NCI-H2196 treated with DMSO at 0.1 percent for 48 hours (cell line): ENCODE data around the gene ERFE.
A peak's percentile ranks its signal among the peaks of the same experiment; 100 is the strongest.

Experiments
- DNase-seq: peaks from one replicate; lab custom pipeline; 2025; ENCODE audit not compliant: unreplicated experiment; lab: John Stamatoyannopoulos, UW

ERFE gene

GRCh38 chr2:238155051-238155760 lies 3.6 kb upstream of the ERFE start:
- no peak for DNase-seq

DNA sequence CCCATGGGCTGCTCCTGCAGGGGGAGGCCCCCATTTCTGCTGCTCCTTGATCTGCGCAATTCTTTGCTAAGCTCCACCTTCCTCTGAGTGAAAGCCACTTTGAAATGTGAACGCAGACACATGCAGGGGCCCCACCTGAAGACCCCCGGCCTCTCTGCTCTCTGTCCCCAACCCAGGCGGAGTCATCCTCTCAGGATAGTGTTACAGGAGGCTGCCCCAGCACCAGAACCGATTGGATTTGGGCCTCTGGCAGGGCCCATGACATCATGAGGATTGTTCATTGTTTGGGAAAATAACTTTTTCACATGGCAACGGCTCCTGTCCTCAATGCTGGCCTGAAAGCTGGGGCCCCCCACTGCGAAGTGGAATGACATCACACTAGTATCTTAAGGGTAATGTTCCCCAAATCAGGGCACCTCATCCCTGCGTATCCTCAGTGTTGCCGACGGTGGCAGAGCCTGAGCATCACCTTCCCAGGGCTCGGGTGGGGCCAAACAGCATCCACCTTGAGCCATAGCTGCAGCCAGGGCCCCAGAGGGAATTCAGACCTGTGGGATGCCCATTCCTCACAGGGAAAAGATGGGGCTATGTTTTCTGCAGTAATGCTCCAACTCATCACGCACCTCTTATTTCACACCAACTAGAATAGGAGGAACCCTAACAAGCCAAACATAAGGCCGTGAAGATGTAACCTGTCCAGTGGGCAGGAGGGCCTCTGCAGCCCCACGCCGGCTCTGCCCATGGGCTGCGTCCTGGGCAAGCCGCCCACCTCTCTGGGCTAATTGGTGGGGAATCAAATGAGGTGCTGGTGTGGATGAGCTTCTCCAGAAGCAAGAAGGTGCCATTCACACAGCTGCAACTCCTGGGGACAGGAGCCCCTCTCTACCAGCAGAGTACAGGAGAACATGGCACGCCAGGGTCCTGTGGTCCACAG lies 2.7 kb upstream of the ERFE start:
- no peak for DNase-seq

DNA sequence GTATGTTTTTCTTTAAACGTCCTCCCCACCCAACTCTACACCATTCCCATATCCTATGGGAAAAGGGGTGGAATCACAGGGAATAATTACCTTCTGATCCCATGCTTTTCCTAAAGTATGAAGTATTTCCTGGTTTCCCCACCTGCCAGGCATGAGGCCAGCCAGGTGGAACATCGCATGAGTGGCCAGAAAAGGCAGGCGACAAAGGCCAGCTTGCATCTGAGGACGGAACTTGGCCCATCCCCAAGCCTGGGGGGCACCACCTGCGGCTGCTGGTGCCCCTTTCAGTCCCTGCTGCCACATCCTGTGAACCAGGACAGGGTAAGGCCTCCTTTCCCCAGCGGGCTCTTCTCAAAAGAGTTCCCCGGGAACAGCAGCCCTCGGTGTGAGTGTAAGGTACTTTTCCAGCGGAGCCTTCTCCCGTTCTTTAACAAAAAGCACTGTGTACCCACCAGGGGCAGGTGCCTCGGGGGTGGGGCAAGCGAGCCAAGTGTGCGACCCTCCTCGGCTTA lies 1.2 kb upstream of the ERFE start:
- DNase-seq = peak; percentile 56

DNA sequence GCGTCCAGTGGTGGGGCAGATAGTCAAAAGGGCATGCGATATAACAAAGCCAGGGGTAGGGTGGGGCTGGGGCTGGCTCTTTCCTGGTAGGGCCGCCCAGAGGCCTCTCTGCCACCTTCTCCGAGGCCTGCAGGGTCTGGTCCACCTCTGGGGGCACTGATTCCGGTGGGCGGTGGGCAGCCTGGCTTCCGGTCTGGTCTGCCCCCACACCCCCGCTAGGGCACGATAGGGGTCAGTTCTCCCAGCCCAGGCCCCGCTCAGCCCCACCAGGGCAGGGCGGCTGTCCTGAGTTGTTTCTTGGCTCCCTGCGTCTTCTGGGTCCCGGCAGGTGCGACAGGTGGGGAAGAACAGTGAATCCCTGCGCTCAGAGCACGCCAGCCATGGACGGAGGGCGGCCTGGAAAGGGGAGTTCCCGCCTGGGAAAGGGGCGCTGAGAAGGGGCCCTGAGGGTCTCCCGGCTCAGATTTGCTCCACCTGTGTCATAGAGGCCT lies 707 bp upstream of the ERFE start:
- DNase-seq = peak; percentile 56

DNA sequence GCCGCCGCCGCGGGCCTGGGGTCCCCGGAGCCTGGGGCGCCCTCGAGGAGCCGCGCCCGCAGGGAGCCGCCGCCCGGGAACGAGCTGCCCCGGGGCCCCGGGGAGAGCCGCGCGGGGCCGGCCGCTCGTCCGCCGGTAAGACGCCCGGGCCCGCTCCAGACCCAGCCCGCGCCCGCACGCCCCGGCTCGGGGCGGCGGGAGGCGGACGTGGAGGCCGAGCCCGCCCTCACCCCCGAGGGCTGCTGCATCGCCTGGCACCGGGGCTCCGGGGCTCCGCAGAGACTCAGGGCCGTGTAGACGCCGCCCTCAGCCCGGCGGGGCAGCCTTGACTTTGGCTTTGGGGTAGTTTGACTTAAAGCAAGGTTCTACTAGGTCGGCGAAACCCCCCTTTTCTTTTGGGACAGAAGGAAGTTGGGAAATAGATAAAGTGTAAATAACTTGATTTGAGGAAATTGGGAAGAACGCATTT lies 335 bp downstream of the ERFE start:
- DNase-seq = no peak

DNA sequence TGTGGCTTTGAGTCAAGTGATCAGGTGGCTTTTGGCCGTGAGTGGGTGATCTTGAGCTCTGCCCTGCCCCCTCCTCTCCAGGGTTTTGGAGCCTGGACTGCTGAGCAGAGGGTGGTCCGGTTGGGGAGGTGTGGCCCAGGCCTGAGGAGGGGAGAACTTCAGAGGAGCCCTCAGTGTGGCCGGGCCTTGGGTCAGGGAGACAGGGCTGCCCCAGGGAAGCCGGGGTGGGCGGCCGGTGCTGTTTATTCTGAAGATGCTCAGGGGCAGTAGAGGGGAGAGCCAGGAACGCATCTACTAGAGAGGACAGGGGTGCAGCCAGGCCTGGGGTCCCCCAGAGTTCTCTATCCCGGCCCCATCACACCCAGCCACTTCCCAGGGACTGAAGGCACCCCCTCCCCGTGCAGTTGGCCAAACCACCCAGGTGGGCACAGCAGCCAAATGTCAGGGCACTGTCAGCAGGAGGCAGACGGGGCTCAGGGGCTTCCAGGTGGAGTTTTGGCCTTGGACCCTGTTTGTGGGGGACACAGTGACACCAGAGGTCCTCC lies 963 bp downstream of the ERFE start:
- no peak for DNase-seq

DNA sequence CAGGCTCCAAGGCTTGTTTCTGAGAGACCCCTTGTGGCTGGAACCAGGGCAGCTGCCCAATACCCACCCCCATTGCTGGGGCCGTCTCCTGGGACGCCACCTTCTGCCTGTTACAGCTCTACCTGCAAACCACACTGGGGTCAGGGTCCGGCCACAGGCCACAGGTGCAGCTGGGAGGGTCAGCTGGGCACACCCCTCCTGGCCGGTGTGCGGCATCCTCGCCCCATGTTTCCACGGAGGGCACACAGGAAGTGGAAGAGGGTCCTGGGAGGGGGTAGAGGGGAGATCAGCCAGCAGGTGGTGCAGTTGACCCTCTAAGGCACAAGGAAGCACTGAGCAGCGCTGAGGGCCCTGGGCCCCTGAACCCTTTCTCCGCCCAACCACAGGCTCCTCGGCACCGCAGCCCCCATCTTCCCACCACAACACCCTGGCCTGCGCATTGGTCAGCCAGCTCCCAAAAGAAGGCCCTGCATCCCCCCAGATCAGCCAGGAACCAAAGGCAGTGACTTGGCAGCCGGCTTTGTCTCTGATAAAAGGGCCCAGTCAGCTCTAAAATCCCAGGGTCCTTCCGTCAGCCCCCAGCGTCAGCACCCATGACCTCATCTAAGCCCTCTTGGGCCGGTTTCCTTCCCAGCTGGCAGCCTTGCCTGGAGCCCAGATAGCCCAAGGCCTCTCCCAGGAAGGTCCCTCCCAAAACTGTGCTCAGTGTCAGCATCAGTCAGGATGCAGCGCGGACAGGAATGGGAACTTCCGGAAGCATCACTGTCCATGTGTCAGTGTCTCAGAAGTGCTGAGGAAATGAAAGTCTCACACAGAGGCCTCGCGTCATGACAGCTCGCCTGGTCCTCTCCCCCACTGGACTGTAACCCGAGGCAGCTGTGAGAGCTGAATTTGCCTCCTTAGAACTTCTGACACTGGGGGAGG lies 1.7 kb downstream of the ERFE start:
- DNase-seq = no peak

DNA sequence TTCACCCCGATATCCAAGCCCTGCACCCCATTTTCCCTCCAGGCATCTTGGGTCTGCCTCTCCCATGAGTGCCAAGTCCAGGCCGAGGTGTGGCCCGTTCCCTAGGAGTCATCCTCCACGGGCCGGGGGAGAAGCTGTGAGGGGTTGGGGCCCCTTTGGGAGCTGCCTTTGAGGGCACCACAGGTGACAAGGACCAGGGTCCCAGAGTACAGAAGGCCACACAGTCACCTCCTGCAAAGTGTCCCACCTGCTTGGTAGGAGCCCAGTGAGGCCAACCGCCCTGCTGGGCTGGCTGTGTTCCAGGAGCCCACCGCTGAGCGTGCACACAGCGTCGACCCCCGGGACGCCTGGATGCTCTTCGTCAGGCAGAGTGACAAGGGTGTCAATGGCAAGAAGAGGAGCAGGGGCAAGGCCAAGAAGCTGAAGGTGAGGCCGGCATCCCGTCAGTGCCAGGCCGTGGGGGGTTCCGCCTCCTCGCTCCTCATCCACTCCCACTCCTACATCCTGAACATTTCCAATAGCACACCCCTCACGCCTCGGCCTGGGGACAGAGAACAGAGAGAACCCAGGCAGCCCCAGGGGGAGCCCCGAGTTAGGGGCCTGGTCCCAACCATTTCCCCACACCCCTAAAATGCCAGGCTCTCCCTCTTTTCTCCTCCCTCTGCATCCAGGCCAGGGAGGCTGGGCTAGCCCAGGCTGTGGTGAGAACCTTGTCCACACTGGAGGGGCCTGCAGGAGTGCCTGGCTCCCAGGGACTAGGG lies 2.7 kb downstream of the ERFE start:
- DNase-seq = no peak

DNA sequence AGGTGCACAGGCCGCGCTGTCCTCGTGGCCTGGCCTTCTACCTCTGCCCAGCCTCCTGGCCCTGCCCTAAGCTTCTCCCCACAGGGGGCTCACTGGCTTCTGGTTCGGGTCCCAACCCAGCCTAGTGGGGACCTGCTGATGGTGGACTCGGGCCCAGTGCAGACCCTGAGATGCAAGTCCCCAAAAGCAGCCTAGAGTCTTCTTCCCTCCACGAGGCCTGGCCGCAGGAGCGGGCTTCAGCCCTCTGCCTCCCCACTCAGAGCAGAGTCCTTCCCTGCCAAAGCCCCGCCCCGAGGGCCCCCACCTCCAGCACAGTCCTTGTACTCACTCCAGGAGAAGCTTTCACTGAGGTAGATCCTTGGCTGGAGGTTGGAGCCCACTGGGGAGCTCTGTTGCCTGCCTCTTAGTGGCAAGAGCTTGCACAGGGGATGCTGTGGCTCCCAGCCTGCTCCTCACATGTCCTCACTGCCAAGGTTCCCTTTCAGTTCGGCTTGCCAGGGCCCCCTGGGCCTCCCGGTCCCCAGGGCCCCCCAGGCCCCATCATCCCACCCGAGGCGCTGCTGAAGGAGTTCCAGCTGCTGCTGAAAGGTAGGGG lies 3.6 kb downstream of the ERFE start:
- no peak for DNase-seq

- no peak for DNase-seq
Observed at GRCh38 chr2:238162846-238163441, 4.2 kb downstream of the ERFE start.

DNA sequence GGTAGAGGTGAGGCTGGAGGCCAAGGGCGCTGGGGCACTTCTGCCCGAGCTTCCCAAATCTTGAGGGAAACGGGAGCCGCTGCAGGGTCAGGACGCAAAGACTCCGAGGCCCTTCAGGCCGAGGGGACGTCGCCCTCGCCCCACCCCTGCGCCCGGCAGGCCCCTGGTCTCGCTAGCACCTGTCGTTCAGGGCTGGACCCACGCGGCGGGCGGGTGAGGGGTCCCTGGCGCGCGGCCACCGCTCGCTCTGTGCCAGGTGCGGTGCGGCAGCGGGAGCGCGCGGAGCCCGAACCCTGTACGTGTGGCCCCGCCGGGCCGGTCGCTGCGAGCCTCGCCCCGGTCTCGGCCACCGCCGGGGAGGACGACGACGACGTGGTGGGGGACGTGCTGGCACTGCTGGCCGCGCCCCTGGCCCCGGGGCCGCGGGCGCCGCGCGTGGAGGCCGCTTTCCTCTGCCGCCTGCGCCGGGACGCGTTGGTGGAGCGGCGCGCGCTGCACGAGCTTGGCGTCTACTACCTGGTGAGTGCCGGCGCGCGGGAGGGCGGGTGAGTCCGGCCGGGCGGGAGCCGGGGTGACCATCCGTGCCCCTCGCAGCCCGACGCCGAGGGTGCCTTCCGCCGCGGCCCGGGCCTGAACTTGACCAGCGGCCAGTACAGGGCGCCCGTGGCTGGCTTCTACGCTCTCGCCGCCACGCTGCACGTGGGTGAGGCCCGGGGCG lies 4.9 kb downstream of the ERFE start:
- no peak for DNase-seq

GRCh38 chr2:238164906-238165287 lies 6.1 kb downstream of the ERFE start:
- DNase-seq = no peak

DNA sequence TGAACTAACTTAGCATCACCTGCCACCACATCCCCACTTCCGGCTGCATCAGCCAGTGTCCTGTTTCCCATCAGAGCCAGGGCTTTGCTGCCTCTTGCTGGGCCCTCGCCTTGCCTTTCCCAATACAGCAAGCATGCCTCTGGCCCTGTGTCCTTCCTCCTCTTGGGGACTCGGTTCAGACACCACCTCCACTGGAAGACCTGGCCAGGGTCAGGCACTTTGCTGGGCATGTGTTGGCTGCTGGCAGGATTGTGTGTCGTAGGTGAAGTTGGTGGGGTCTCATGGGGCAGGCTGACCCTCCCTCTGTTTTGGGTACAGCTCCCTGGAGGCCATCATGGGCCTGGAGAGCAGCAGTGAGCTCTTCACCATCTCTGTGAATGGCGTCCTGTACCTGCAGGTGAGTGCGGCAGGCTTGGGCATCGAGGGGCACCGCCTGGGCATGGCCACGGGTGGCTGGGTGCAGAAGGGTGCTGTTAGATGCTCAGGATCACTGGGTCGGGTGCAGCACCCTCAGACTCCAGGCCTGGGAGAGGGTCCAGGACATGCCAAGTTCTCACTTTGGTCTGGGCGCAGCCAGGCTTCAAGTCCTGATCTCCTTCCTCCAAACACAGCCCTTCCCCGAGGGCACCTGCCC lies 6.6 kb downstream of the ERFE start:
- DNase-seq = no peak

GRCh38 chr2:238166391-238167343 lies 7.9 kb downstream of the ERFE start:
- no peak for DNase-seq

- no peak for DNase-seq
Observed at GRCh38 chr2:238167344-238167715, 8.6 kb downstream of the ERFE start.

- DNase-seq = no peak
Observed at GRCh38 chr2:238167761-238168160, 9.0 kb downstream of the ERFE start.
